Endothelial cell (in vitro differentiated cells): ENCODE data around the gene ANXA2. TPM values are rescaled to one million over a fixed set of nuclear protein-coding genes. Genes with fewer than 3 reads are reported as not detected.
A peak's percentile ranks its signal among the peaks of the same experiment; 100 is the strongest.

ENCODE experiments used
- DNase-seq: peaks from one replicate; pipeline ENCODE4 v3.0.0; 2021; ENCODE audit warnings: low spot score
- H3K27ac Mint-ChIP-seq: one replicate; pipeline ENCODE4 v1.8.0; 2021; ENCODE audit warnings: mixed read lengths, inconsistent platforms; ENCODE audit not compliant: unreplicated experiment
- H3K27me3 Mint-ChIP-seq: one replicate; pipeline ENCODE4 v1.8.0; 2021; ENCODE audit warnings: mild to moderate bottlenecking, moderate library complexity, mixed read lengths, inconsistent platforms; ENCODE audit not compliant: unreplicated experiment
- H3K36me3 Mint-ChIP-seq: one replicate; pipeline ENCODE4 v1.8.0; 2021; ENCODE audit warnings: mild to moderate bottlenecking, low read depth, mixed read lengths, inconsistent platforms; ENCODE audit not compliant: unreplicated experiment
- H3K4me1 Mint-ChIP-seq: one replicate; pipeline ENCODE4 v1.8.0; 2021; ENCODE audit warnings: mild to moderate bottlenecking, mixed read lengths, inconsistent platforms; ENCODE audit not compliant: unreplicated experiment
- H3K4me3 Mint-ChIP-seq: one replicate; pipeline ENCODE4 v1.8.0; 2021; ENCODE audit warnings: mild to moderate bottlenecking, mixed read lengths, inconsistent platforms; ENCODE audit not compliant: unreplicated experiment
- H3K9me3 Mint-ChIP-seq: one replicate; pipeline ENCODE4 v1.8.0; 2021; ENCODE audit warnings: mixed read lengths, inconsistent platforms; ENCODE audit not compliant: unreplicated experiment
- long read RNA-seq: library from polyadenylated mRNA; unstranded; transcript quantifications from one replicate; pipeline ENCODE4 v2.0.0, GENCODE V29; 2020; ENCODE audit not compliant: unreplicated experiment
- total RNA-seq: library from RNA; stranded (reverse); fragmentation: NEBNext Ultra II Directional; extraction: Animal tissue kit (Norgen Biotek cat#: 25700); gene quantifications from one replicate; pipeline ENCODE4 v1.2.1, GENCODE V29; 2021; ENCODE audit not compliant: unreplicated experiment
- TF ChIP-seq, protein P1 (sequence below): fragments of 200-600 bp; sonication (generic); IDR thresholded peaks from one replicate; pipeline ENCODE4 v1.5.0; 2021; ENCODE audit warnings: antibody characterized with exemption; ENCODE audit not compliant: unreplicated experiment

The ANXA2 gene
- total RNA-seq: 283 TPM
- long read RNA-seq, transcript ANXA2-204 (13 exons, 1,435 nt): major isoform, 426 of 528 reads
- long read RNA-seq, transcript ANXA2-203 (14 exons, 1,444 nt): minor isoform, 32 of 528 reads
- long read RNA-seq, partial matches to known transcripts: 26 of 528 reads
- long read RNA-seq, other reads (novel, unspliced or antisense): 42 of 528 reads

DNA sequence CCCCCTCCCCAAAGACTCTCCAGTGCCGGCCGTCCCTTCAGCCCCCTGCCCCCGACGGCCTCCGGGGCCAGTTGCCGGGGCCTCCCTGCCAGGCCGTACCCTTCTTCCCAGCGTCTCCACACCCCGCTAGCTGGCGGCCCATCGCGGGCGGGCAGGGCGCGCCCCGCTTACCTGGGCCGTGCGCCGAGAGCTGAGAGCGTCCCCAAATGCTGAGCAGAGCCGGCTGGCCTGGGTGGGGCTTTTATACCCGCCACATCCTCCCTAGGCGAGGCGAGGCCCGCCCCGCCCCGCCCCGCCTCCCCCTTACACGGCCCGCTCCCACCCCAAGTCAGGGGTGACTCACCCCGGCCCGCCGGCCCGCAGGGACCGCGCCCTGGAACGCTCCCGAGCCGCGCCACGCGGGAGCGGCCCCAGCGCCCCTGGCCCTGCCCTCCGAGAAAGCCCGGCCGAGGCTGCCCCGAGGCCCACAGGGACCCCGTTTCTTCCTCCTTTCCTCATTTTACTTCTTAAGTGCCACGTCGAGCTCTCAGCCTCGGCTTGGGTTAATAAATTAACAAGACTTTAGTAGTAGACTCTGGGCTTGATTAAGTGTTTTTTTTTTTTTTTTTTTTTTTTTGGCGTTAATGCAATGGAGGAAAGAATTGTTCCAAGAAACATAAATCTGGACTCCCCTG is at the start of gene ANXA2:
ANXA2 (minus strand) TSS at position 215 of the 674 bp plus-strand sequence. CDS start 11,911 bp downstream, outside the sequence.
- no peaks in the 10 kb centered on the region for H3K9me3 Mint-ChIP-seq
- DNase-seq: peak; percentile 57
- peaks cover 50% of the 10 kb centered on the region for H3K4me1 Mint-ChIP-seq
- H3K27me3 Mint-ChIP-seq: peaks cover 13% of the 10 kb centered on the region
- peak within 1 kb of the TSS; percentile 94 for H3K4me3 Mint-ChIP-seq
- TF ChIP-seq, protein P1, sequence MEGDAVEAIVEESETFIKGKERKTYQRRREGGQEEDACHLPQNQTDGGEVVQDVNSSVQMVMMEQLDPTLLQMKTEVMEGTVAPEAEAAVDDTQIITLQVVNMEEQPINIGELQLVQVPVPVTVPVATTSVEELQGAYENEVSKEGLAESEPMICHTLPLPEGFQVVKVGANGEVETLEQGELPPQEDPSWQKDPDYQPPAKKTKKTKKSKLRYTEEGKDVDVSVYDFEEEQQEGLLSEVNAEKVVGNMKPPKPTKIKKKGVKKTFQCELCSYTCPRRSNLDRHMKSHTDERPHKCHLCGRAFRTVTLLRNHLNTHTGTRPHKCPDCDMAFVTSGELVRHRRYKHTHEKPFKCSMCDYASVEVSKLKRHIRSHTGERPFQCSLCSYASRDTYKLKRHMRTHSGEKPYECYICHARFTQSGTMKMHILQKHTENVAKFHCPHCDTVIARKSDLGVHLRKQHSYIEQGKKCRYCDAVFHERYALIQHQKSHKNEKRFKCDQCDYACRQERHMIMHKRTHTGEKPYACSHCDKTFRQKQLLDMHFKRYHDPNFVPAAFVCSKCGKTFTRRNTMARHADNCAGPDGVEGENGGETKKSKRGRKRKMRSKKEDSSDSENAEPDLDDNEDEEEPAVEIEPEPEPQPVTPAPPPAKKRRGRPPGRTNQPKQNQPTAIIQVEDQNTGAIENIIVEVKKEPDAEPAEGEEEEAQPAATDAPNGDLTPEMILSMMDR: no peak
- H3K27ac Mint-ChIP-seq: peak within 1 kb of the TSS; percentile 87
- peaks cover 4% of the 10 kb centered on the region for H3K36me3 Mint-ChIP-seq

DNA sequence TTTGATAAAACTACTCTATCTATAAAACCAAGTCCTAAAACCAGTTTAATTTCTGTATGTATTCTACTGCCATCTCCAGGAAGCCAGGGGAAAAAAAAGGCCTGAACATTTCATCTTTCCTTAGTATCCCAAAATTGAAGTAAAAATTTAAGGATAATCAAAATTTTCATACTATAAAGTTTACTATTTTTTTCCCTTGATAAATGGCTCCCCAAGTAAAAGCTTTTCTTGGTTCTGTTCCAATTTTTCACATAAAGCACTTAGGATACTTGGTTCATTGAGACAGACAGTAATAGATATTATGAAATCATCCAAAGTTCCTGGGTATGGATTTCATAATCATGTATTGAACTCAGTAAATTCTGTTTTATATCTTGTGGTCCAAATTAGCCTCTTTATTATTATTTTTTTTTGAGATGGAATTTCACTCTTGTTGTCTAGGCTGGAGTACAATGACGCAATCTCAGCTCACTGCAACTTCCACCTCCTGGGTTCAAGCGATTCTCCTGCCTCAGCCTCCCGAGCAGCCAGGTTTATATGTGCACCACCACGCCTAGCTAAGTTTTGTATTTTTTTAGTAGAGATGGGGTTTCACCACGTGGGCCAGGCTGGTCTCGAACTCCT is 46.6 kb upstream of the ANXA2 start:
- Mint-ChIP-seq H3K9me3 (no peaks in the 10 kb centered on the region), H3K4me3 (no peak overlapping the region), H3K4me1 (no peaks in the 10 kb centered on the region), H3K36me3 (no peaks in the 10 kb centered on the region), H3K27me3 (no peaks in the 10 kb centered on the region), H3K27ac (no peak overlapping the region)
- TF ChIP-seq, protein P1: no peak
- no peak for DNase-seq

DNA sequence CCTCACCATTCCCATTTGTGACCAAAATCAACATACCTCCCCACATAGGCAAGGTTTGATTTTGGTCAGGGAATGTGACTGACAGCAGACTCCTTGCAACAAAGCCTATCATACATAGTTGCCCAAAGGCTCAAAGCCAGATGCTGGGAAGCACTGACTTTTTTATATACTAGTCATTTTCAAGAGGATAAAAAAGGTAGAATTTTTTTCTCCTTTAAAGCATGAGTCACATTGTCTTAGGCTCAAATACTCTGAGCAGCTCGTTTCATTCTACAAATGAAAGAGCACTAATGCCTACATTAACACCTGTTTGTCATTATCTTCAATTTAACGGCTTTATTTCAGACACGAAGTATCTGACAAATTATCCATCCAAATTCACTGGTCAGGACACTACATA is 45.0 kb upstream of the ANXA2 start:
- Mint-ChIP-seq H3K9me3 (no peaks in the 10 kb centered on the region), H3K36me3 (no peaks in the 10 kb centered on the region), H3K27me3 (no peaks in the 10 kb centered on the region), H3K4me1 (no peaks in the 10 kb centered on the region), H3K27ac (no peak overlapping the region), H3K4me3 (no peak overlapping the region)
- DNase-seq: no peak
- TF ChIP-seq, protein P1: no peak

DNA sequence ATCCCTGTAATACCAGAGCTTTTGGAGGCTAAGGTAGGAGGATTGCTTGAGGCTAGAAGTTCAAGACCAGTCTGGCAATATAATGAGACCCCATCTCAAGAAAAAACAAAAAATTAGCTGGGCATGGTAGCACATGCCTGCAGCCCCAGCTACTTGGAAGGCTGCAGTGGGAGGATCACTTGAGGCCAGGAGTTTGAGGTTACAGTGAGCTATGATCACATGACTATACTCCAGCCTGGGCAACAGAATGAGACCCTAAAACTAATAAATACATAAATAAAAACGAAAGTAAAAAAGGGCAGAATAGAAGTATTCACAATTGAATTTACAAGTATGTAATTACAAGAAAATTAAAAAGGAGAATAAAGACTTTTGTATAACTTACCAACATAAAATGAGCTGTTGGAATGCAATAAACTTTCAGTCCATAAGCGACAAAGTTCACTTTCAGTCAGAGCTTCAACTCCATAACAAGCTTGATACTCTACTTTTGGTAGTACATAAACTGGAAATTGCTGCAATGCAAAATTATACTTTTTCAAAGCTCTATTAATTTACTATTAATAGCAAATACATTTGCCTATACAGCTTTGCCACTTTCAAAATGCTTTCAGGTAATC is 44.4 kb upstream of the ANXA2 start:
- Mint-ChIP-seq H3K4me1 (no peaks in the 10 kb centered on the region), H3K4me3 (no peak overlapping the region), H3K36me3 (no peaks in the 10 kb centered on the region), H3K9me3 (no peaks in the 10 kb centered on the region), H3K27me3 (no peaks in the 10 kb centered on the region), H3K27ac (no peak overlapping the region)
- TF ChIP-seq, protein P1: no peak
- no peak for DNase-seq
